Activated naive CD8-positive, alpha-beta T cell treated with anti-CD3 and anti-CD28 coated beads, Interleukin-2, amount 10 ng/mL, durations not matched to agents 7 days and 5 days (primary cell): ENCODE measurements around the gene USH2A. TPM values are rescaled to one million over a fixed set of nuclear protein-coding genes. Genes with fewer than 3 reads are reported as not detected.

Experiments
- ATAC-seq: fragments of 150-1000 bp; cut with Tn5 transposase; one replicate; pipeline ENCODE4 v1.10.0; 2021; ENCODE audit warnings: low read depth, moderate library complexity
- POLR2A ChIA-PET: fragments of 350-600 bp; sonication (Branson Sonifier 250); formaldehyde crosslinking; loops from one replicate; lab custom pipeline; 2021; ENCODE audit warnings: antibody characterized with exemption; lab: Charles Lee
- DNase-seq: peaks from one replicate; pipeline ENCODE4 v3.0.0; 2021
- H3K27ac Mint-ChIP-seq: one replicate; pipeline ENCODE4 v1.8.0; 2022; ENCODE audit warnings: mild to moderate bottlenecking, mixed read lengths
- H3K27me3 Mint-ChIP-seq: one replicate; pipeline ENCODE4 v1.8.0; 2022; ENCODE audit warnings: mild to moderate bottlenecking, moderate library complexity, mixed read lengths
- H3K36me3 Mint-ChIP-seq: one replicate; pipeline ENCODE4 v1.8.0; 2021; ENCODE audit warnings: mild to moderate bottlenecking, mixed read lengths
- H3K4me1 Mint-ChIP-seq: one replicate; pipeline ENCODE4 v1.8.0; 2021; ENCODE audit warnings: mixed read lengths
- H3K4me3 Mint-ChIP-seq: one replicate; pipeline ENCODE4 v1.8.0; 2022; ENCODE audit warnings: mild to moderate bottlenecking, moderate library complexity, mixed read lengths
- H3K9me3 Mint-ChIP-seq: one replicate; pipeline ENCODE4 v1.8.0; 2021; ENCODE audit warnings: mixed read lengths
- total RNA-seq, 2 experiments: library from RNA; stranded (reverse); gene quantifications; one replicate each; pipeline ENCODE4 v1.2.3, GENCODE V29; 2021

Gene USH2A
- total RNA-seq, 2 experiments from 2014 or later: not detected

DNA sequence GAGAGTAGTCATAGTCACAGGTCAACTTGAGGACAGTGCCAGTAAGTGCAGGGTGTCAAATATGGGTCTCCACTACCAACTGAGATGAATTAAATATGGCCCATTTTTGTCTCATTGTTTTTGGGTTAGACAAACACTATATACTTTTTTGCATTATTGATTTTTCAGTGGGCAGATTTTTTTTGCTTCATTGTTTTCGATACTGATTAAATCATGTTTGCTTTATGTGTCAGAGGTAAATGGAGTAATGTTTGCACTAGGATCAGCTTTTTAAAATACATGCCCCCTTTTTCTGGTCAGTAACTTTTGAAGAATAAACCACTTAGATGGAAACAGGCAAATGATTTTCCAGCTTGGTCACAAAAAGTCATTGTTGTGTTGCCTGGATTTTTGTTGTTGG is 199.0 kb downstream of the USH2A start:
- POLR2A ChIA-PET: no interaction called here
- ATAC-seq: no peak
- no peaks in the 10 kb centered on the region for H3K9me3 Mint-ChIP-seq
- peaks cover 2% of the 10 kb centered on the region for H3K4me1 Mint-ChIP-seq
- H3K27me3 Mint-ChIP-seq: no peaks in the 10 kb centered on the region
- H3K4me3 Mint-ChIP-seq: no peak overlapping the region
- no peak for DNase-seq
- no peaks in the 10 kb centered on the region for H3K36me3 Mint-ChIP-seq
- no peak overlapping the region for H3K27ac Mint-ChIP-seq

DNA sequence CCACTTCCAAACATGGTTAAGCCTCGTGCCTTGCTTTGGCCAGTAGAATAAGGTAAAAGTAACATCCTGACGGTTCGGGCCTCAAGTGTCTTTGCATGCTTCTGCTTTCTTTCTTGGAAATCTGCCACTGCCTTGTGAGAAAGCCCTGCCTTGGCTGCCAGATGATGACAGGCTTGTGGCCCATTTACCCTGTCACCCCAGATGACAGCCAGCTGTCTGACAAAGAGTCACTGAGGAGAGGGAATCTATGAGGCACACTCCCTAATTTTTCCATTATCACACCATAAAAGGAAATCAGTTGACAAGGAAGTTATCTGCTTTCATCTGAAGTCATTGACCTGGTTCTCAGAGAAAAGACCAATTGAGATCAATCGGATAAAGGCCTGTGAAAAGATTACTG is 199.8 kb downstream of the USH2A start:
- no peak for DNase-seq
- H3K4me1 Mint-ChIP-seq: peaks cover 2% of the 10 kb centered on the region
- H3K27ac Mint-ChIP-seq: no peak overlapping the region
- no peak overlapping the region for H3K4me3 Mint-ChIP-seq
- H3K27me3 Mint-ChIP-seq: no peaks in the 10 kb centered on the region
- H3K9me3 Mint-ChIP-seq: no peaks in the 10 kb centered on the region
- H3K36me3 Mint-ChIP-seq: no peaks in the 10 kb centered on the region
- POLR2A ChIA-PET: no interaction called here
- no peak for ATAC-seq

DNA sequence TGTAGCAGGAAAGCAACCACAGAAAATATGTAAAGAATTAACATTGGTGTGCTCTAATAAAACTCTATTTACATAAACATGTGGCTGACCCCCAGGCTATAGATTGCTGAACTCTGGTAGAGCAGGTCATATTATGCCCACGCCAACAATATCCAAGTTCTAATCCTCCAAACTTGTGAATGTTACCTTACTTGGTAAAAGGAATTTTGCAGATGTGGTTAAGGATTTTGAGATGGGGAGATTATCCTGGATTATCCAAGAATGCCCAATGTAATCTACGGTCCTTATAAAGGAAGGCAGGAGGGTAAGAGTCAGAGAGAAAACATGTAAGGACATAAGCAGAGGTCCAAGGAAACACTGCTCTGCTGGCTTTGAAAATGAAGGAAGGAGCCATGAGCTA is 201.0 kb downstream of the USH2A start:
- Mint-ChIP-seq H3K27me3 (no peaks in the 10 kb centered on the region), H3K4me1 (peaks cover 2% of the 10 kb centered on the region)
- POLR2A ChIA-PET: no interaction called here

DNA sequence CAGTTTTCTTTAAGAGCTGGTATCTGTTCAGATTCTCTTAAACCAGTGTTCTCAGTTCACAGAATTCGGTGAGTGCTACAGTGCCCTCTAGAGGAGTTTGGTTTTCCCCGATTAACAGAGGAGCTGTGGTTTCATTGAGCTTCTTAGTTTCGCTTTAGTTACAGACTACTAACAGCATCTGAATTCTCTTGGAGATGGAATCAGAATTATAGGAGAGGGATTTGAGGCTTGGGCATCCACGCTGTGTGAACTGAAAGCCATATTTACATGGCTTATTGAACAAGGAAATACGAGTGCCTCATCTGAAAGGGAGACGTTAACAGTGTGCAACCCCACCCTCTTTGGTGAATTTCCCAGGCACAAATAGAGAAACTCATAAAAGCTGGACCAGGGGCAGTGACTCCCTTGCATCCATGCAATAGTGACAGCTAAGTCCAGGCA is 202.0 kb downstream of the USH2A start:
- Mint-ChIP-seq H3K36me3 (no peaks in the 10 kb centered on the region), H3K27ac (peak overlapping the region; percentile 35), H3K4me1 (peaks cover 2% of the 10 kb centered on the region), H3K4me3 (peak overlapping the region; percentile 77), H3K9me3 (no peaks in the 10 kb centered on the region), H3K27me3 (no peaks in the 10 kb centered on the region)
- no peak for DNase-seq
- POLR2A ChIA-PET: no interaction called here
- ATAC-seq: peak; percentile 66

More for the DNA sequence above, 201.0 kb downstream of the USH2A start:
- H3K36me3 Mint-ChIP-seq: no peaks in the 10 kb centered on the region
- no peak overlapping the region for H3K27ac Mint-ChIP-seq
- DNase-seq: no peak
- H3K9me3 Mint-ChIP-seq: no peaks in the 10 kb centered on the region
- no peak for ATAC-seq
- H3K4me3 Mint-ChIP-seq: no peak overlapping the region

- Mint-ChIP-seq H3K27ac (no peak overlapping the region), H3K4me1 (peaks cover 1% of the 10 kb centered on the region), H3K4me3 (no peak overlapping the region), H3K9me3 (no peaks in the 10 kb centered on the region), H3K27me3 (no peaks in the 10 kb centered on the region), H3K36me3 (no peaks in the 10 kb centered on the region)
- POLR2A ChIA-PET: no interaction called here
- ATAC-seq: no peak
- no peak for DNase-seq
Measured at GRCh38 chr1:216216305-216216704, 206.9 kb downstream of the USH2A start.

GRCh38 chr1:216215169-216215568 is 208.1 kb downstream of the USH2A start:
- Mint-ChIP-seq H3K36me3 (no peaks in the 10 kb centered on the region), H3K9me3 (no peaks in the 10 kb centered on the region), H3K27ac (no peak overlapping the region), H3K4me3 (no peak overlapping the region), H3K27me3 (no peaks in the 10 kb centered on the region), H3K4me1 (no peaks in the 10 kb centered on the region)
- ATAC-seq: no peak
- DNase-seq: no peak
- POLR2A ChIA-PET: no interaction called here

DNA sequence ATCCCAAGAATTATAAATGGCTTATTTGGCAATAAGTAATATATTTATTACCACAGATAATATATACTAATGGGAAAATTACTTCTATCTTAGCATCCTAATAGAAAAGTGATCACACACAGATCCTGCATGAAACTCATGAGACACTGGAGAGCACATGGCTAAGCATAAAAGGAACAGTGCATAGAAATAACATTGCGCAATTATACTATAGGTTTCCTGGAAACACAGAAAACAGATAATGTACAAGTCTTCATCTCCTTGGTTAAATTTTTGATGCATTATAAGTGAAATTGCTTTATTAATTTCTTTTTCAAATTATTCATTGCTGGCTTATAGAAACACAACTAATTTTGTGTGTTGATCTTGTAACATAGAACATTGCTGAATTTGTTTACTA is 210.4 kb downstream of the USH2A start:
- DNase-seq: no peak
- H3K4me3 Mint-ChIP-seq: no peak overlapping the region
- H3K27ac Mint-ChIP-seq: no peak overlapping the region
- no peaks in the 10 kb centered on the region for H3K36me3 Mint-ChIP-seq
- H3K4me1 Mint-ChIP-seq: no peaks in the 10 kb centered on the region
- ATAC-seq: no peak
- POLR2A ChIA-PET: no interaction called here
- no peaks in the 10 kb centered on the region for H3K9me3 Mint-ChIP-seq
- no peaks in the 10 kb centered on the region for H3K27me3 Mint-ChIP-seq

GRCh38 chr1:216210081-216210480 is 213.2 kb downstream of the USH2A start:
- Mint-ChIP-seq H3K27me3 (no peaks in the 10 kb centered on the region), H3K9me3 (no peaks in the 10 kb centered on the region), H3K4me1 (no peaks in the 10 kb centered on the region), H3K4me3 (no peak overlapping the region), H3K27ac (no peak overlapping the region), H3K36me3 (no peaks in the 10 kb centered on the region)
- DNase-seq (no peak), ATAC-seq (no peak)
- POLR2A ChIA-PET: no interaction called here

DNA sequence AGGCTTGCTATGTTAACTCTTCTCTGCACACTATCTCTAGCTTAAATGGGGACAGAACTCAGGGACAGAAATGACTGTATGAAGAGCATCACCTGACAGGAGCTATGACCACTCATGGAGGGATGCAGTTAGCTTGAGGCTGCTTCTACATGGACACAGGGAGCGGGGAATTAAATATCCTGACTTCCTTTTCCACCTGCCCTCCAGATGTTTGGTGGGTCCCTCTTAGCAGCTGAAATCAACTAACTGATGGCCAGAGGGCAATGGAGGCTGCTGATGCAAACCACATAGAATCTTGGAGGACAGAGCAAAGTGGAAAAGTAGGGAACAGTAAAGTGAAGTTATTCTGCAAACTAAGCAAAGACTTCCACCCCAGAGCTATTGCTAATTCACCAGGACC is 214.1 kb downstream of the USH2A start:
- no peaks in the 10 kb centered on the region for H3K9me3 Mint-ChIP-seq
- ATAC-seq (no peak), DNase-seq (no peak)
- H3K27ac Mint-ChIP-seq: no peak overlapping the region
- no peaks in the 10 kb centered on the region for H3K27me3 Mint-ChIP-seq
- H3K4me3 Mint-ChIP-seq: no peak overlapping the region
- no peaks in the 10 kb centered on the region for H3K36me3 Mint-ChIP-seq
- no peaks in the 10 kb centered on the region for H3K4me1 Mint-ChIP-seq
- POLR2A ChIA-PET: no interaction called here

DNA sequence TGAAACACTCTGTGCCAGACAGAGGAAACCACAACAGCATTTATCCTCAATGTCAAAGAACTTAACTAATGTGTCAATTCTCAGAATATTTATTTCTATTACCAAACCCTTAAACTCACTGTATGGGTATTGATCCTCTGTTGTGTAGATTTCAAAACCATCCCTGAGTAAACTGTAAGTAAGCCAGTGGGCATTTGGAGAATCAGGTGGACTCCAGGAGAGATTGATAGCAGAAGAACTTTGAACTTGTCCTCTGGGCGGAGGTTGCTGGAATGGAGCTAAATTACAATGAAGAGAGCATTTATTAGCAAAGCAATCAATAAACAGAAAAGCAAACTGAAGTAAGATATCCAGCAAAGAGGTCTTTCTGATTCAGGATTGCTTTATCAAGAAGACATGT is 216.1 kb downstream of the USH2A start:
- DNase-seq (no peak), ATAC-seq (no peak)
- Mint-ChIP-seq H3K36me3 (no peaks in the 10 kb centered on the region), H3K4me1 (no peaks in the 10 kb centered on the region), H3K4me3 (no peak overlapping the region), H3K27me3 (no peaks in the 10 kb centered on the region), H3K27ac (no peak overlapping the region), H3K9me3 (no peaks in the 10 kb centered on the region)
- POLR2A ChIA-PET: no interaction called here

- Mint-ChIP-seq H3K4me3 (no peak overlapping the region), H3K36me3 (no peaks in the 10 kb centered on the region), H3K27me3 (no peaks in the 10 kb centered on the region), H3K4me1 (no peaks in the 10 kb centered on the region), H3K27ac (no peak overlapping the region), H3K9me3 (no peaks in the 10 kb centered on the region)
- ATAC-seq (no peak), DNase-seq (no peak)
- POLR2A ChIA-PET: no interaction called here
Measured at GRCh38 chr1:216205176-216205575, 218.1 kb downstream of the USH2A start.

DNA sequence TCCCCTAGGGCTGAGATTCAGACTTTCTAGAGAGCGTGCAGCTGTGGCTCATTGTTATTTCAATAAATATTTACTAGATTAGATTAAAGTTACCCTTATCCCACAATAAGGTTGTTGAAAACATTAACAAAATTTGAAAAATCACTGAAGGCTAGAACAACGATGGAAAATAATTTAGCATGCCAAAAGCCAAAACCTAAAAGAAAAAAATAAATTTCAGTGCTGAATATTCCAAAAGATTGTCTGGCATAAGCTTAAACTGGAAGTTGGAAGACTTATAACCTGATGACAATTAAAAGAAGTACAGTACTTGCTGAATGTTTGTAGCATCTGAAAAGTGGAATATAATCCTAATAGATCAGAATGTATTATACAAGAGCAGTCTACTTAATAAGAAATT is 221.3 kb downstream of the USH2A start:
- Mint-ChIP-seq H3K4me3 (no peak overlapping the region), H3K27me3 (no peaks in the 10 kb centered on the region), H3K27ac (no peak overlapping the region), H3K9me3 (no peaks in the 10 kb centered on the region), H3K36me3 (no peaks in the 10 kb centered on the region), H3K4me1 (no peaks in the 10 kb centered on the region)
- POLR2A ChIA-PET: no interaction called here
- DNase-seq (no peak), ATAC-seq (no peak)

GRCh38 chr1:216200941-216201340 is 222.3 kb downstream of the USH2A start:
- Mint-ChIP-seq H3K4me1 (no peaks in the 10 kb centered on the region), H3K9me3 (no peaks in the 10 kb centered on the region), H3K27ac (no peak overlapping the region), H3K27me3 (no peaks in the 10 kb centered on the region), H3K36me3 (no peaks in the 10 kb centered on the region), H3K4me3 (no peak overlapping the region)
- DNase-seq (no peak), ATAC-seq (no peak)
- POLR2A ChIA-PET: no interaction called here

DNA sequence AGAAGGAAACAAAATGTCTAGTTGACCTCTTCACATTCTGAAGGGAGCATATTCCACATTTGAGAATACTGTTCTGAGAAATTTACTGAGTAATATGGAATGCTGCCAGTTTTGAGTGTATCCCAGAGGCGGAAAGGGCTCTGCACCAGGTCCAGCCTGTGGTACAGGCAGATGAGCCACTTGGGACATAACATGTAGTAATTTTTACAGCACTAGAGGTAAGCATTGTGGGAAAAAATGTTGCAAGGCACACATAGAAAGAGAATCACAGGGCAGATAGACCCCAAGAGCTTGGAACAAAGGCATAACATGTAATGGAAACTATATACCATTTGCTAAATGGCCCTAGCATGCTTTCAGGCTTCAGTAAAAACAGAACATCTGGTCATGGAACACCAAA is 228.5 kb downstream of the USH2A start:
- no peak for DNase-seq
- H3K4me1 Mint-ChIP-seq: no peaks in the 10 kb centered on the region
- H3K9me3 Mint-ChIP-seq: peaks cover 5% of the 10 kb centered on the region
- POLR2A ChIA-PET: no interaction called here
- ATAC-seq: no peak
- no peak overlapping the region for H3K4me3 Mint-ChIP-seq
- H3K27me3 Mint-ChIP-seq: no peaks in the 10 kb centered on the region
- H3K36me3 Mint-ChIP-seq: no peaks in the 10 kb centered on the region
- no peak overlapping the region for H3K27ac Mint-ChIP-seq

GRCh38 chr1:216193839-216194443 is 229.3 kb downstream of the USH2A start:
- Mint-ChIP-seq H3K4me1 (no peaks in the 10 kb centered on the region), H3K4me3 (no peak overlapping the region), H3K9me3 (peaks cover 5% of the 10 kb centered on the region)

More at GRCh38 chr1:216193839-216194443, 229.3 kb downstream of the USH2A start:
- no peaks in the 10 kb centered on the region for H3K27me3 Mint-ChIP-seq
- DNase-seq (no peak), ATAC-seq (no peak)
- H3K27ac Mint-ChIP-seq: no peak overlapping the region
- POLR2A ChIA-PET: no interaction called here
- no peaks in the 10 kb centered on the region for H3K36me3 Mint-ChIP-seq
